Karpas-422 (cell line): Measurements from ENCODE around the gene RPL37A. TPM values are rescaled to one million over a fixed set of nuclear protein-coding genes. Genes with fewer than 3 reads are reported as not detected.

Source experiments
- DNase-seq: peaks from one replicate; pipeline ENCODE4 v3.0.0-alpha.2; 2015
- H2AFZ ChIP-seq: fragments of 200-600 bp; sonication (generic); 2 replicates; pipeline ENCODE4 v1.6.1; 2014; ENCODE audit warnings: antibody characterized with exemption, low read length, mixed read lengths
- H3K27ac ChIP-seq: fragments of 200-600 bp; sonication (generic); 2 replicates; pipeline ENCODE4 v1.5.1; 2014; ENCODE audit warnings: mild to moderate bottlenecking, low read length, moderate library complexity
- H3K27me3 ChIP-seq: fragments of 200-600 bp; sonication (generic); 2 replicates; pipeline ENCODE4 v1.6.1; 2014; ENCODE audit warnings: low read length, mixed read lengths
- H3K36me3 ChIP-seq: fragments of 200-600 bp; sonication (generic); 2 replicates; pipeline ENCODE4 v1.6.1; 2014; ENCODE audit warnings: low read length, mixed read lengths; ENCODE audit not compliant: insufficient read depth
- H3K4me1 ChIP-seq: fragments of 200-600 bp; sonication (generic); 2 replicates; pipeline ENCODE4 v1.6.1; 2014; ENCODE audit warnings: mild to moderate bottlenecking, low read length, mixed read lengths
- H3K4me2 ChIP-seq: fragments of 200-600 bp; sonication (generic); 2 replicates; pipeline ENCODE4 v1.6.1; 2014; ENCODE audit warnings: low read length, low read depth, mild to moderate bottlenecking; ENCODE audit not compliant: poor library complexity, severe bottlenecking
- H3K4me3 ChIP-seq: fragments of 200-600 bp; sonication (generic); 2 replicates; pipeline ENCODE4 v1.5.1; 2014; ENCODE audit warnings: mild to moderate bottlenecking, antibody characterized with exemption, low read length, mixed read lengths
- H3K79me2 ChIP-seq: fragments of 200-600 bp; sonication (generic); 2 replicates; pipeline ENCODE4 v1.6.1; 2014; ENCODE audit warnings: mild to moderate bottlenecking, low read length, mixed read lengths
- H3K9ac ChIP-seq: fragments of 200-600 bp; sonication (generic); 2 replicates; pipeline ENCODE4 v1.6.0; 2014; ENCODE audit warnings: low read length
- H3K9me2 ChIP-seq: fragments of 200-600 bp; sonication (generic), shearing (Covaris generic); replicated peaks from 2 replicates; pipeline ENCODE4 v1.6.0; 2014; ENCODE audit warnings: mild to moderate bottlenecking, low read length, moderate library complexity; ENCODE audit not compliant: insufficient read depth
- H3K9me3 ChIP-seq: fragments of 300-700, 200-600 bp; sonication (generic); 2 replicates; pipeline ENCODE4 v1.6.1; 2014; ENCODE audit warnings: low read length, mixed read lengths
- H4K20me1 ChIP-seq: fragments of 200-600 bp; sonication (generic); 2 replicates; pipeline ENCODE4 v1.6.1; 2014; ENCODE audit warnings: mild to moderate bottlenecking, antibody characterized with exemption, low read length, low read depth; ENCODE audit not compliant: insufficient read depth
- total RNA-seq: library from RNA; depleted of rRNA; stranded (reverse); fragments of >200 nt; shearing (Covaris generic); gene quantifications from 2 replicates; pipeline ENCODE4 v1.2.3, GENCODE V29; 2014; ENCODE audit warnings: low replicate concordance; rRNA removed

Gene RPL37A
- total RNA-seq, 1 experiment from 2014 or later = 7,287 TPM

GRCh38 chr2:216549926-216550690 is 51.5 kb downstream of the RPL37A start:
- H3K9me3 ChIP-seq = no peaks in the 10 kb centered on the region
- H3K36me3 ChIP-seq = no peaks in the 10 kb centered on the region
- H3K4me1 ChIP-seq = no peaks in the 10 kb centered on the region
- H3K9me2 ChIP-seq = no peaks in the 10 kb centered on the region
- no peak overlapping the region for H3K9ac ChIP-seq
- H4K20me1 ChIP-seq = no peaks in the 10 kb centered on the region
- no peaks in the 10 kb centered on the region for H3K27me3 ChIP-seq
- H3K4me2 ChIP-seq = no peak overlapping the region
- no peak for DNase-seq
- no peak overlapping the region for H3K4me3 ChIP-seq
- H2AFZ ChIP-seq = no peak overlapping the region
- H3K27ac ChIP-seq = no peak overlapping the region
- H3K79me2 ChIP-seq = no peaks in the 10 kb centered on the region

- Histone ChIP-seq H3K4me1 (peaks cover 4% of the 10 kb centered on the region; the same call in 1 of the 2 replicates), H3K79me2 (no peaks in the 10 kb centered on the region), H3K27me3 (no peaks in the 10 kb centered on the region), H3K36me3 (no peaks in the 10 kb centered on the region), H3K9me3 (no peaks in the 10 kb centered on the region), H2AFZ (no peak overlapping the region), H3K9me2 (no peaks in the 10 kb centered on the region), H4K20me1 (no peaks in the 10 kb centered on the region), H3K4me2 (no peak overlapping the region), H3K9ac (no peak overlapping the region), H3K27ac (no peak overlapping the region), H3K4me3 (no peak overlapping the region)
- DNase-seq = no peak
Measured at GRCh38 chr2:216551234-216552068, 52.8 kb downstream of the RPL37A start.

- no peaks in the 10 kb centered on the region for H4K20me1 ChIP-seq
- H3K9ac ChIP-seq = no peak overlapping the region
- no peak overlapping the region for H2AFZ ChIP-seq
- H3K9me2 ChIP-seq = no peaks in the 10 kb centered on the region
- no peak for DNase-seq
- H3K9me3 ChIP-seq = no peaks in the 10 kb centered on the region
- H3K36me3 ChIP-seq = no peaks in the 10 kb centered on the region
- H3K79me2 ChIP-seq = no peaks in the 10 kb centered on the region
- H3K4me2 ChIP-seq = no peak overlapping the region
- no peaks in the 10 kb centered on the region for H3K27me3 ChIP-seq
- H3K27ac ChIP-seq = no peak overlapping the region
- peaks cover 14% of the 10 kb centered on the region for H3K4me1 ChIP-seq
- H3K4me3 ChIP-seq = no peak overlapping the region
Measured at GRCh38 chr2:216553093-216553478, 54.4 kb downstream of the RPL37A start.

Other genes starting within 250 kb of the RPL37A start
- gene MARCHF4, start 126.4 kb upstream of the RPL37A start, total RNA-seq = not detected in 2 replicates
- gene SMARCAL1, start 86.4 kb upstream of the RPL37A start, total RNA-seq = 18.0 and 23.7 TPM in 2 replicates
- not detected in 2 replicates for gene IGFBP2, start 134.6 kb downstream of the RPL37A start, total RNA-seq
- not detected in 2 replicates for gene IGFBP5, start 196.7 kb downstream of the RPL37A start, total RNA-seq